GM12865 (cell line): ENCODE measurements around the gene KANK3.
"Not testable (repeated sequence)": the region's sequence is repeated elsewhere in the genome, so short reads cannot be mapped to it uniquely, and the experiment has no call there.

Source experiments
- DNase-seq: peaks from one replicate; pipeline ENCODE4 v3.0.0; 2010; ENCODE audit warnings: low read depth
- H3K4me3 ChIP-seq: 2 replicates; pipeline ENCODE4 v1.5.1; 2011; ENCODE audit warnings: mild to moderate bottlenecking, low read depth, low read length, control low read depth
- TF ChIP-seq, protein P1 (sequence below): IDR thresholded peaks from 2 replicates; pipeline ENCODE4 v1.5.1; 2011; ENCODE audit warnings: low read length, control low read depth, low read depth, inconsistent platforms; ENCODE audit not compliant: insufficient read depth; ENCODE audit errors: missing control alignments

Gene KANK3

GRCh38 chr19:8307400-8307964 is 35.6 kb downstream of the KANK3 start:
- DNase-seq = peak; percentile 21
- peak overlapping the region; percentile 66 for H3K4me3 ChIP-seq
- TF ChIP-seq, protein P1, sequence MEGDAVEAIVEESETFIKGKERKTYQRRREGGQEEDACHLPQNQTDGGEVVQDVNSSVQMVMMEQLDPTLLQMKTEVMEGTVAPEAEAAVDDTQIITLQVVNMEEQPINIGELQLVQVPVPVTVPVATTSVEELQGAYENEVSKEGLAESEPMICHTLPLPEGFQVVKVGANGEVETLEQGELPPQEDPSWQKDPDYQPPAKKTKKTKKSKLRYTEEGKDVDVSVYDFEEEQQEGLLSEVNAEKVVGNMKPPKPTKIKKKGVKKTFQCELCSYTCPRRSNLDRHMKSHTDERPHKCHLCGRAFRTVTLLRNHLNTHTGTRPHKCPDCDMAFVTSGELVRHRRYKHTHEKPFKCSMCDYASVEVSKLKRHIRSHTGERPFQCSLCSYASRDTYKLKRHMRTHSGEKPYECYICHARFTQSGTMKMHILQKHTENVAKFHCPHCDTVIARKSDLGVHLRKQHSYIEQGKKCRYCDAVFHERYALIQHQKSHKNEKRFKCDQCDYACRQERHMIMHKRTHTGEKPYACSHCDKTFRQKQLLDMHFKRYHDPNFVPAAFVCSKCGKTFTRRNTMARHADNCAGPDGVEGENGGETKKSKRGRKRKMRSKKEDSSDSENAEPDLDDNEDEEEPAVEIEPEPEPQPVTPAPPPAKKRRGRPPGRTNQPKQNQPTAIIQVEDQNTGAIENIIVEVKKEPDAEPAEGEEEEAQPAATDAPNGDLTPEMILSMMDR = no peak

DNA sequence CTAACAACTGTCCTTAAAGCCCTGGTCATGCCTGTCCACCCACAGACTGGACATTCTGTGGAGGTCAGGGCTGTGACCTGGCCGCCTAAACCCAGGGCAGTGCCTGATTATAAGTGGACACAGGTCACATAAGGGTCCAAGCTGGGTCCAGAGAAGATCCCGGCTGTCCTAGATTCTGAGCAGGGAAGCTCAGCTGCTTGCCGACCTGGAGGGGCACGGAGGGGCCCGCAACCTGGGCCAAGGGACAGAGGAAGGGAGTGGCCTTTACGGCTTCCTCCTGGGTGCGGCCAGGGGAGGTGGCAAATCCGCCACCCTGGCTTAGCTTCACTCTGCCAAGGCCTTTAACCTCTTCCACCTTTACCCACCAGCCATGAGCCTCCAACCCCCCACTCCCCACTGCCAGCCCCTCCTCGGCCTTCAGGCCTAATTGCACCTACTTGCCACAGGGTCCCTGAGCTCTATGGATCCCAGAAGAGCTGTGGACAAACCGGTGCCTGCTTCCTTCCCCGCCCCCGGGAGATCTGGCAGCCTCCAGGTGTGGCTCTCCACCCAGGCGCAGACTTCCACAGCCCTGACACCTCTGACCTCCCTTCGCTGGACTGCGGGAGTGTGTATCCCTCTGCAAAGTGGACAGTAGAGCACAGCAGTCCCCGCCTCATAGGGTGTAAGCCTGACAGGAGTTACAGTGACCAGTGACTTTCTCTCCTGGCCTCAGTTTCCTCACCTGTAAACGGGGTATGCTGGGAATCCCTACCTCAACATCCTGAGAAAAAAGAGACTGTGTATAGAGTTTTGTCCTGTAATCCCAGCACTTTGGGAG is 36.6 kb downstream of the KANK3 start:
- DNase-seq = no peak
- H3K4me3 ChIP-seq = peak overlapping the region; percentile 66; the same call in 1 of the 2 replicates
- TF ChIP-seq, protein P1 = no peak

DNA sequence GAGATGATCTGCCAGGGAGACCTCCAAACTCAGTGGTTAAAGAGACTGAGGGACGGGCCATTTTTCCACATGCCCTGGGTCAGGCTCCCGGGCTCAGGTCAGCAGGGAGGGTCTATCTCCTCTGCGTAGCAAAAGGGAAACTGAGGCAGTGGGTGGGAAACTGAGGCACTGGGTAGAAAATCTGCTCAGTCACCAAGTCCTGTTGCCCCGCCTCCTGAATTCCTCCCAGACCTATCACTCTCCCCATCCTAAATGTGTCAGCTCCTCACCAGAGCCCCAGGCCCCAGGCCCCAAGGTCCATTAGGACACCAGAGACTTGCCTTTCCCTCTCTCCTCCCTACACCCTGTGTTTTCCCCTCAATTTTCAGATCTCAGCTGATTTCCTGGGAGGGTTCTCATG is 37.3 kb downstream of the KANK3 start:
- TF ChIP-seq, protein P1 = no peak
- H3K4me3 ChIP-seq = no peak overlapping the region
- no peak for DNase-seq

DNA sequence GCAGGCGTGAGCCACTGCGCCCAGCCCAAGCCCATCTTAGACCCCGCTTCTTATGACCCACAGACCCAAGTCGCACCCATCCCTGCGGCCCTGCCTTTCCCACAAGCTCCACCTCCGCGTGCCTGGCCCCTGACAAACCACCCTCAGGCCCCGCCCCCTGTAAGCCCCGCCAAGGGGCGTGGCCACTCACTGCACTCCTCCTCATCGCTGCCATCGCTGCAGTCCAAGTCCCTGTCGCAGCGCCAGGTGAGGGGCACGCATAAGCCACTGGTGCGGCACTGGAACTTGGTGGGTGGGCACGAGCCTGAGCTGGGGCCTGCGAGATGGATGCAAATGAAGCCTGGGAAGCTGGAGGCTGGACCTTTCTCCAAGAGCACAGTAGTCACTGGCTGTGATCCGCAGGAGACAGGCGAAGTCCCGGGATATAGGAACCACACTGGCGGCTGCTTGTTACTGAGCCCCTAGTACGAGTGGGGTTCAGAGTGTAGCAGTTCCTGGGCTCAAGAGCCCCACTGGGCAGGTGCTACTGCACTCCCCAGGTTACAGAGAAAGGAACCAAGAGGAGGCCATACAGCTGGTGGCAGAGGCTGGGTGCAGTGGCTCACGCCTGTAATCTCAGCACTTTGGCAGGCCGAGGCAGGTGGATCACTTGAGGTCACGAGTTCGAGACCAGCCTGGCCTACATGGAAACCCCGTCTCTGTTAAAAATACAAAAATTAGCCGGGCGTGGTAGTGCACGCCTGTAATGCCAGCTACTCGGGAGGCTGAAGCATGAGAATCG is 38.0 kb downstream of the KANK3 start:
- H3K4me3 ChIP-seq = no peak overlapping the region
- TF ChIP-seq, protein P1 = no peak
- DNase-seq = no peak

DNA sequence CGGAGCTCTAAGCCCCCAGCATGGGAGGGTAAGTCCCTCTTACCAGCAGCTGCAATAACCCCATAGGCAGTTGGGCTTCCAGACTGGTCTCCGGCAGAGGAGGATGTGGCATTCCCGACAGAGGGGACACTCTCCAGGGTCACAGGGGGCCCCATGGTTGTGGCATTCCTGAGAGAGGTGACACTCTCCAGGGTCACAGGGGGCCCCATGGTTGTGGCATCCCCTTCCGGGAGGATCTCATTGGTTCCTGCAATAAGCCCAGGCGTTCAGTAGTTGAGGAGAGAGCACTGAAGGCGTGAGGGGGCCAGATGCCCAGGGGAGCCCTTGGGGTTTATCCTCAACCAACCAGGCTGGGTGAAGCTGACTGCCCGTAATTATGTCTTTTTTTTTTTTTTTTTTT is 40.3 kb downstream of the KANK3 start:
- no peak overlapping the region for H3K4me3 ChIP-seq
- DNase-seq = no peak
- TF ChIP-seq, protein P1 = no peak

DNA sequence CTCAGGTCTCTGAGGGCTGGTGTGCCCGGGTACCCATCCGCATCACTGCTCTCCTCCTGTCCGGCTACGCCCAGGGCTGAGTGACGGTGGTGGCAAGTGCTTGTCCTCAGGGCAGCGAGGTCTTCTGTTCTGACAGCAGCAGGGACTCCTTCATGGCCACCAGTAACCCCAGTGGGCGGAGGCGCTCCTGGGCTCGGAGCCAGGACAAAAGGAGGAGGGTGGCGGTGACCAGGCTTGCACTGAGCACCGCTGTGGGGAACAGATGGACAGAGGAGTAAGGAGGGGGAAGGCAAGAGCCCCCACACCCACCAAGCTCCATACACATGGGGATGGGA is 40.7 kb downstream of the KANK3 start:
- TF ChIP-seq, protein P1 = no peak
- H3K4me3 ChIP-seq = no peak overlapping the region
- DNase-seq = no peak

DNA sequence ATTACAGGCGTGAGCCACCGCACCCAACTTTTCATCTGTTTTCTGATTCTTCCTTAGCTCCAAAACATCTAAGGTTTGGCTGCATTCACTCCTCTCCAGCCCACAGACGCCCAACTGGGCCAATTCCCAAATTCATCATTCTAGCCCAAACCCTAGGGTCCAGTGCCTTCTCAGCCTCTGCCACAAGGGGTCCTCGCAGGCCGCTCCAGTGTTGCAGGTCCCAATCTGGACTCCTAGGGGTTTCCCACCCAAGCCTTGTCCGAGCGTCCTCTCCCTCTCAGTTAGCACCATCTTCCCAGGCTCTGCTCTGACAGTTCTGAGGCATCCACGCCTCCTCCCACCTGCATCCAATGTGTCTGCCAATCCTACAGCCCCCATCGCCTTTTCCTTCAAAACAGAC is 51.7 kb downstream of the KANK3 start:
- DNase-seq, H3K4me3 ChIP-seq: not testable (repeated sequence)

DNA sequence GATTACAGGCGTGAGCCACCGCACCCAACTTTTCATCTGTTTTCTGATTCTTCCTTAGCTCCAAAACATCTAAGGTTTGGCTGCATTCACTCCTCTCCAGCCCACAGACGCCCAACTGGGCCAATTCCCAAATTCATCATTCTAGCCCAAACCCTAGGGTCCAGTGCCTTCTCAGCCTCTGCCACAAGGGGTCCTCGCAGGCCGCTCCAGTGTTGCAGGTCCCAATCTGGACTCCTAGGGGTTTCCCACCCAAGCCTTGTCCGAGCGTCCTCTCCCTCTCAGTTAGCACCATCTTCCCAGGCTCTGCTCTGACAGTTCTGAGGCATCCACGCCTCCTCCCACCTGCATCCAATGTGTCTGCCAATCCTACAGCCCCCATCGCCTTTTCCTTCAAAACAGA is 66.6 kb downstream of the KANK3 start:
- not testable (repeated sequence) for H3K4me3 ChIP-seq, DNase-seq
